ENCODE measurements around the gene CARMIL3. TPM values are rescaled to one million over a fixed set of nuclear protein-coding genes. Genes with fewer than 3 reads are reported as not detected.

CARMIL3 gene
- total and polyA plus RNA-seq, 2 of the 4 experiments (the other 2 are of a cell fraction), result under 0.01 TPM; not detected in 1

GRCh38 chr14:24051176-24051788 is 527 bp upstream of the CARMIL3 start:
- H3K18ac ChIP-seq (ENCODE audit: low read depth, low read length), result no peak overlapping the region
- no peak overlapping the region for H2BK20ac ChIP-seq (ENCODE audit: low read depth, low read length)
- H3K4me2 ChIP-seq (ENCODE audit: low read depth, low read length), result peak overlapping the region; percentile 87
- peaks cover 5% of the 10 kb centered on the region; the same call in 1 of the 2 replicates for H3K4me1 ChIP-seq (ENCODE audit: control insufficient read depth, insufficient read depth, low read length)
- no peak overlapping the region for H4K5ac ChIP-seq (ENCODE audit: low read depth, low read length)
- H2BK120ac ChIP-seq (ENCODE audit: low read depth, low read length), result no peak overlapping the region
- in situ Hi-C loops (cut with MboI; ENCODE audit: low sequenced_read_pairs) (no loop called here), dilution Hi-C loops (cut with HindIII; ENCODE audit: low sequenced_read_pairs, unreplicated experiment) (no loop called here), intact Hi-C loops (cut with micrococcal nuclease) (no loop called here)
- ATAC-seq (ENCODE audit: low read depth), result no peak; the same call in 1 of the 2 replicates
- POLR2A ChIA-PET (ENCODE audit: unreplicated experiment), result no interaction called here
- no peak overlapping the region for H3K56ac ChIP-seq (ENCODE audit: extremely low read depth, insufficient read depth, low read length)
- no peak overlapping the region for H2AK9ac ChIP-seq (replicated peaks; ENCODE audit: low read depth, low read length, poor library complexity)
- H4K91ac ChIP-seq (ENCODE audit: insufficient read depth, low read depth, low read length), result no peak overlapping the region
- no peaks in the 10 kb centered on the region for H3K36me3 ChIP-seq (ENCODE audit: control insufficient read depth, insufficient read depth, low read length)
- H2BK15ac ChIP-seq (ENCODE audit: low read depth, low read length), result no peak overlapping the region
- peaks cover 3% of the 10 kb centered on the region; the same call in 1 of the 2 replicates for H4K20me1 ChIP-seq (ENCODE audit: insufficient read depth, low read length)
- no peak overlapping the region; the same call in 1 of the 2 replicates for H3K4ac ChIP-seq (ENCODE audit: low read depth, low read length)
- H4K8ac ChIP-seq (ENCODE audit: low read depth in 2 of 2, low read length in 2 of 2), result no peak overlapping the region
- peak overlapping the region; percentile 52 for H3K4me3 ChIP-seq (ENCODE audit: insufficient read depth, low read depth, low read length)
- 14% methylated on average over 9 of the region's 20 CpGs; no CpG with 5 or more reads in 1 of the 2 experiments for whole genome bisulfite sequencing, 2 experiments (ENCODE audit: extremely low coverage in 2 of 2, insufficient read length in 1 of 2)
- DNase-seq, result no peak
- H3K79me1 ChIP-seq (ENCODE audit: low read depth in 1 of 2, low read length in 2 of 2), result no peaks in the 10 kb centered on the region
- H2BK5ac ChIP-seq (ENCODE audit: low read depth, low read length, poor library complexity, severe bottlenecking), result no peak overlapping the region
- BruUV-seq (replicated peaks), result no TSS peak
- no peak overlapping the region for H2AK5ac ChIP-seq (ENCODE audit: low read depth, low read length)
- peak overlapping the region; percentile 32; the same call in 1 of the 2 replicates for H3K9ac ChIP-seq (ENCODE audit: low read depth, low read length)
- peaks cover 37% of the 10 kb centered on the region for H3K27me3 ChIP-seq (ENCODE audit: control insufficient read depth, insufficient read depth, low read length)
- TF ChIP-seq SMC3 (IDR thresholded peaks at IDR 0.05; ENCODE audit: low read depth, low read length), result no peak
- no peak for TF ChIP-seq MAZ (IDR thresholded peaks at IDR 0.05; ENCODE audit: borderline replicate concordance, low read depth, low read length)
- no peak for TF ChIP-seq NFE2L2 (IDR thresholded peaks at IDR 0.05; ENCODE audit: low read depth, low read length)
- no peak for TF ChIP-seq RFX5 (IDR thresholded peaks at IDR 0.05; ENCODE audit: low read depth, low read length)
- no peak for TF ChIP-seq CEBPB (IDR thresholded peaks at IDR 0.05; ENCODE audit: low read depth, low read length)
- TF ChIP-seq USF2 (IDR thresholded peaks at IDR 0.05; ENCODE audit: low read depth, low read length), result no peak
- TF ChIP-seq, protein P1, sequence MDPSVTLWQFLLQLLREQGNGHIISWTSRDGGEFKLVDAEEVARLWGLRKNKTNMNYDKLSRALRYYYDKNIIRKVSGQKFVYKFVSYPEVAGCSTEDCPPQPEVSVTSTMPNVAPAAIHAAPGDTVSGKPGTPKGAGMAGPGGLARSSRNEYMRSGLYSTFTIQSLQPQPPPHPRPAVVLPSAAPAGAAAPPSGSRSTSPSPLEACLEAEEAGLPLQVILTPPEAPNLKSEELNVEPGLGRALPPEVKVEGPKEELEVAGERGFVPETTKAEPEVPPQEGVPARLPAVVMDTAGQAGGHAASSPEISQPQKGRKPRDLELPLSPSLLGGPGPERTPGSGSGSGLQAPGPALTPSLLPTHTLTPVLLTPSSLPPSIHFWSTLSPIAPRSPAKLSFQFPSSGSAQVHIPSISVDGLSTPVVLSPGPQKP (IDR thresholded peaks at IDR 0.05; ENCODE audit: borderline replicate concordance, low read depth, low read length), result no peak
- TF ChIP-seq MAFK (IDR thresholded peaks at IDR 0.05; ENCODE audit: low read depth, low read length), result no peak
- TF ChIP-seq RCOR1 (IDR thresholded peaks at IDR 0.05; ENCODE audit: insufficient replicate concordance, low read length), result no peak
- TF ChIP-seq RAD21 (IDR thresholded peaks at IDR 0.05; ENCODE audit: low read length), result no peak
- TF ChIP-seq BHLHE40 (IDR thresholded peaks at IDR 0.05; ENCODE audit: low read depth, low read length), result no peak
- TF ChIP-seq MXI1 (IDR thresholded peaks at IDR 0.05; ENCODE audit: borderline replicate concordance, low read depth, low read length), result no peak
- no peak for TF ChIP-seq POLR2A (IDR thresholded peaks at IDR 0.05; ENCODE audit: low read depth, low read length)
- no peak for TF ChIP-seq FOS (IDR thresholded peaks at IDR 0.05; ENCODE audit: low read depth, low read length)
- TF ChIP-seq, protein P2, sequence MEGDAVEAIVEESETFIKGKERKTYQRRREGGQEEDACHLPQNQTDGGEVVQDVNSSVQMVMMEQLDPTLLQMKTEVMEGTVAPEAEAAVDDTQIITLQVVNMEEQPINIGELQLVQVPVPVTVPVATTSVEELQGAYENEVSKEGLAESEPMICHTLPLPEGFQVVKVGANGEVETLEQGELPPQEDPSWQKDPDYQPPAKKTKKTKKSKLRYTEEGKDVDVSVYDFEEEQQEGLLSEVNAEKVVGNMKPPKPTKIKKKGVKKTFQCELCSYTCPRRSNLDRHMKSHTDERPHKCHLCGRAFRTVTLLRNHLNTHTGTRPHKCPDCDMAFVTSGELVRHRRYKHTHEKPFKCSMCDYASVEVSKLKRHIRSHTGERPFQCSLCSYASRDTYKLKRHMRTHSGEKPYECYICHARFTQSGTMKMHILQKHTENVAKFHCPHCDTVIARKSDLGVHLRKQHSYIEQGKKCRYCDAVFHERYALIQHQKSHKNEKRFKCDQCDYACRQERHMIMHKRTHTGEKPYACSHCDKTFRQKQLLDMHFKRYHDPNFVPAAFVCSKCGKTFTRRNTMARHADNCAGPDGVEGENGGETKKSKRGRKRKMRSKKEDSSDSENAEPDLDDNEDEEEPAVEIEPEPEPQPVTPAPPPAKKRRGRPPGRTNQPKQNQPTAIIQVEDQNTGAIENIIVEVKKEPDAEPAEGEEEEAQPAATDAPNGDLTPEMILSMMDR (conservative IDR thresholded peaks at IDR 0.05; ENCODE audit: low read depth, low read length), result no peak
- TF ChIP-seq CHD1 (IDR thresholded peaks at IDR 0.05; ENCODE audit: low read depth, low read length), result no peak
- H3K27ac ChIP-seq (ENCODE audit: insufficient read depth, low read length), result no peak overlapping the region
- no peaks in the 10 kb centered on the region for H3K9me3 ChIP-seq (ENCODE audit: control insufficient read depth, insufficient read depth, low read length)
- H3K23ac ChIP-seq (ENCODE audit: low read depth, low read length), result no peak overlapping the region
- no peak overlapping the region for H3K14ac ChIP-seq (replicated peaks; ENCODE audit: low read depth, low read length)
- 0 out of 2 replicates have a peak, but pooled peaks cover 3% of the 10 kb centered on the region for H3K9me1 ChIP-seq (ENCODE audit: insufficient read depth, low read length)
- H2AFZ ChIP-seq (replicated peaks; ENCODE audit: low read length, poor library complexity), result peak overlapping the region; percentile 94
- CTCF ChIA-PET, result interaction anchor here (1.5 kb wide), 1 partner anchor 58 kb away, joined by 4 read pairs; no protein-coding TSS in a partner anchor

Data from IMR-90 (cell line).